K562 (cell line): ENCODE measurements around the gene NQO2. TPM values are rescaled to one million over a fixed set of nuclear protein-coding genes. Genes with fewer than 3 reads are reported as not detected.

Source experiments
- ARID2 ChIP-seq: fragments of 450-650 bp; IDR thresholded peaks from 2 replicates; pipeline ENCODE4 v1.6.1; 2017; ENCODE audit warnings: antibody characterized with exemption, mild to moderate bottlenecking
- FOXJ3 ChIP-seq: sonication (generic); formaldehyde crosslinking; IDR thresholded peaks from 2 replicates; pipeline ENCODE4 v1.4.0; 2020; ENCODE audit warnings: mild to moderate bottlenecking, missing genetic modification reagents
- FOXP1 ChIP-seq: sonication (generic); formaldehyde crosslinking; IDR thresholded peaks from 2 replicates; pipeline ENCODE4 v1.8.0; 2022; ENCODE audit warnings: mild to moderate bottlenecking, missing genetic modification reagents
- GABPA ChIP-seq: fragments of 200-800 bp; sonication (Bioruptor generic); conservative IDR thresholded peaks from 2 replicates; pipeline ENCODE4 v1.6.1; 2016; ENCODE audit warnings: low read depth, missing genetic modification characterization, missing compliant biosample characterization
- GTF2E2 ChIP-seq: fragments of 200-800 bp; sonication (Bioruptor generic); IDR thresholded peaks from 2 replicates; pipeline ENCODE4 v1.6.1; 2016; ENCODE audit warnings: missing genetic modification characterization, missing compliant biosample characterization
- HDGF ChIP-seq: fragments of 450-650 bp; IDR thresholded peaks from 2 replicates; pipeline ENCODE4 v1.6.1; 2016
- KAT2B ChIP-seq: IDR thresholded peaks from one replicate; pipeline ENCODE4 v1.6.1; 2012; ENCODE audit warnings: low read depth, mild to moderate bottlenecking, control low read depth, inconsistent platforms, low read length, moderate library complexity
- MBD2 ChIP-seq: sonication (generic); IDR thresholded peaks from 2 replicates; pipeline ENCODE4 v1.6.1; 2016; ENCODE audit warnings: low read depth, borderline replicate concordance
- MECOM ChIP-seq: fragments of 250-450 bp; sonication (Bioruptor Pico); IDR thresholded peaks from 2 replicates; pipeline ENCODE4 v1.8.0; 2022; ENCODE audit warnings: inconsistent platforms
- NR3C1 ChIP-seq: sonication (generic); formaldehyde crosslinking; IDR thresholded peaks from 2 replicates; pipeline ENCODE4 v1.8.1; 2022; ENCODE audit warnings: missing genetic modification reagents
- PCBP2 ChIP-seq: fragments of 200-400 bp; formaldehyde crosslinking; IDR thresholded peaks from 2 replicates; pipeline ENCODE4 v1.6.1; 2018; ENCODE audit warnings: low read length, low read depth, mild to moderate bottlenecking, moderate library complexity; ENCODE audit not compliant: poor library complexity, severe bottlenecking
- RBBP5 ChIP-seq: fragments of 200-600 bp; sonication (generic); IDR thresholded peaks from 2 replicates; pipeline ENCODE4 v1.6.1; 2012; ENCODE audit warnings: borderline replicate concordance, mild to moderate bottlenecking, low read length, control low read depth, inconsistent platforms; ENCODE audit not compliant: insufficient read depth, poor library complexity, severe bottlenecking
- RBM15 ChIP-seq: fragments of 200-400 bp; formaldehyde crosslinking; IDR thresholded peaks from 2 replicates; pipeline ENCODE4 v1.6.1; 2018; ENCODE audit warnings: mild to moderate bottlenecking, low read length, moderate library complexity; ENCODE audit not compliant: insufficient read depth
- RBM25 ChIP-seq: fragments of 200-400 bp; formaldehyde crosslinking; IDR thresholded peaks from 2 replicates; pipeline ENCODE4 v1.6.1; 2018; ENCODE audit warnings: low read length, low read depth, moderate library complexity; ENCODE audit not compliant: severe bottlenecking
- SP1 ChIP-seq: sonication (generic); formaldehyde crosslinking; IDR thresholded peaks from 2 replicates; pipeline ENCODE4 v1.8.1; 2022; ENCODE audit warnings: mild to moderate bottlenecking, missing genetic modification reagents
- STAG1 ChIP-seq: sonication (generic); formaldehyde crosslinking; IDR thresholded peaks from 2 replicates; pipeline ENCODE4 v1.5.0; 2020; ENCODE audit warnings: missing genetic modification reagents, borderline replicate concordance
- SUPT5H ChIP-seq: fragments of 450-650 bp; IDR thresholded peaks from 2 replicates; pipeline ENCODE4 v1.6.1; 2016
- TAF1 ChIP-seq: IDR thresholded peaks from 2 replicates; pipeline ENCODE4 v1.6.1; 2011; ENCODE audit warnings: mild to moderate bottlenecking, low read length, moderate library complexity; ENCODE audit not compliant: insufficient read depth, control insufficient read depth, severe bottlenecking; ENCODE audit errors: extremely low read depth
- TBL1XR1 ChIP-seq, 2 experiments: IDR thresholded peaks; 2 replicates each; pipeline ENCODE4 v1.6.1; 2012; ENCODE audit warnings: improper control_type of control experiment in 2 of 2, low read length in 2 of 2, mild to moderate bottlenecking in 1 of 2
- ZNF134 ChIP-seq: fragments of 250-450 bp; sonication (Bioruptor Pico); conservative IDR thresholded peaks from 2 replicates; pipeline ENCODE4 v1.4.0; 2020
- ZNF165 ChIP-seq: fragments of 250-450 bp; sonication (Bioruptor Pico); IDR thresholded peaks from 2 replicates; pipeline ENCODE4 v1.4.0; 2020; ENCODE audit warnings: borderline replicate concordance
- ZNF239 ChIP-seq: fragments of 250-450 bp; sonication (Bioruptor Pico); IDR thresholded peaks from 2 replicates; pipeline ENCODE4 v1.4.0; 2020; ENCODE audit warnings: mild to moderate bottlenecking
- ZNF830 ChIP-seq: fragments of 250-450 bp; sonication (Bioruptor Pico); IDR thresholded peaks from 2 replicates; pipeline ENCODE4 v1.5.0; 2021; ENCODE audit warnings: mild to moderate bottlenecking
- polyA plus RNA-seq, 8 experiments: library from polyadenylated mRNA; depleted of rRNA in 4 of 8; stranded (reverse) in 5 of 8; unstranded in 3 of 8; fragments of >200 nt; fragmentation: Nextera tagmentation in 2 of 8; fragmentation: Illumina TruSeq in 1 of 8; extraction: Ambion mirVana in 2 of 8; extraction: Trizol in 1 of 8; gene quantifications; 2 replicates each; pipeline versions ENCODE4 v1.2.1 to v1.2.3, GENCODE V29; 2011 to 2014; ENCODE audit warnings: inconsistent platforms in 1 of 8, missing spikeins in 1 of 8
- total RNA-seq, 7 experiments: library from RNA; depleted of rRNA in 6 of 7; stranded (reverse); fragments of >200 nt in 6 of 7; fragmentation: Illumina TruSeq in 2 of 7; extraction: Trizol in 2 of 7; gene quantifications; 2 replicates each; pipeline versions ENCODE4 v1.2.1 to v1.2.3, GENCODE V29; 2011 to 2021; ENCODE audit warnings: low replicate concordance in 1 of 7
- TF ChIP-seq, protein P1 (sequence below): IDR thresholded peaks from 2 replicates; pipeline ENCODE4 v1.6.1; 2014; ENCODE audit warnings: antibody characterized with exemption
- TF ChIP-seq, protein P2 (sequence below), 2 experiments: fragments of 450-650 bp in 1 of 2; sonication (generic) in 1 of 2; formaldehyde crosslinking in 1 of 2; IDR thresholded peaks in 1 of 2; conservative IDR thresholded peaks in 1 of 2; 2 replicates each; pipeline versions ENCODE4 v1.6.1 to v1.8.1; 2016 to 2023; ENCODE audit warnings: mild to moderate bottlenecking in 2 of 2, moderate library complexity in 2 of 2, inconsistent platforms in 1 of 2, missing genetic modification reagents in 1 of 2
- TF ChIP-seq, protein P3 (sequence below), 2 experiments: fragments of 450-650 bp in 1 of 2; sonication (generic) in 1 of 2; formaldehyde crosslinking; conservative IDR thresholded peaks; 2 replicates each; pipeline versions ENCODE4 v1.4.0 to v1.8.1; 2020 to 2022; ENCODE audit warnings: mild to moderate bottlenecking in 1 of 2, missing genetic modification reagents in 1 of 2

Gene NQO2
- total and polyA plus RNA-seq, 9 of the 15 experiments (the other 6 are each of a cell fraction or from before 2014, with no cell fraction given), result 54.6 to 214 (median 116) TPM

DNA sequence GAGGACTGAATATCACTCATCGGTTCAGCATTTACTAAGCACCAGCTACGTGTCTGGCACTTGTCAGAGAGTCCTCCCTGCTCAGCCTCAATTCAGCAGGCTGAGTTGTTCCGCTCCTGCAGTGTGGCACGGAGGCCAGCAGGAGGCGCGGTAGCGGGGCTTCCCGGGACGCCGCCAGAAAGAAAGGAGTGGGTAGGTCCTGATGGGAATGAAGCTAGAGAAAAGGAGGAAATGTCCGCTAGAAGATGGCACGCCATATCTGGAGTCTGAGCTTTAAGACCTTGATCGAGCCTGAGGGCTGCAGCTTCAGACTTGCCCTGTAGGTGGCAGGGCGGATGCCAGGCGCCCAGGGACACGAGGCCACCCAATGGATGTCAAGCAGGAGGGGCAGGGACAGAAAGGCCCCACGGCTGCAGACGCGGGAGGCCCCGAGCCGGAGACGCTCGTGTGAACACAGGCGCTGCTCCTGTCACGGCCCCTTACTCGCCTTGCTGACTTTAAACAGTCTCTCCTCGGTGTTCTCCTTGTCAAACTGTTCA lies 47.1 kb upstream of the NQO2 start (continued):
- no peak for TF ChIP-seq ZNF134 (CRISPR knock-in tag)
- TF ChIP-seq FOXP1, result peak; percentile 25; the same call in 1 of the 2 replicates
- no peak for TF ChIP-seq PCBP2
- TF ChIP-seq, protein P1, sequence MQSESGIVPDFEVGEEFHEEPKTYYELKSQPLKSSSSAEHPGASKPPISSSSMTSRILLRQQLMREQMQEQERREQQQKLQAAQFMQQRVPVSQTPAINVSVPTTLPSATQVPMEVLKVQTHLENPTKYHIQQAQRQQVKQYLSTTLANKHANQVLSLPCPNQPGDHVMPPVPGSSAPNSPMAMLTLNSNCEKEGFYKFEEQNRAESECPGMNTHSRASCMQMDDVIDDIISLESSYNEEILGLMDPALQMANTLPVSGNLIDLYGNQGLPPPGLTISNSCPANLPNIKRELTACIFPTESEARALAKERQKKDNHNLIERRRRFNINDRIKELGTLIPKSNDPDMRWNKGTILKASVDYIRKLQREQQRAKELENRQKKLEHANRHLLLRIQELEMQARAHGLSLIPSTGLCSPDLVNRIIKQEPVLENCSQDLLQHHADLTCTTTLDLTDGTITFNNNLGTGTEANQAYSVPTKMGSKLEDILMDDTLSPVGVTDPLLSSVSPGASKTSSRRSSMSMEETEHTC, result 0 out of 2 replicates have a peak, but pooled peaks have one; percentile 25
- no peak for TF ChIP-seq KAT2B
- TF ChIP-seq, protein P2, sequence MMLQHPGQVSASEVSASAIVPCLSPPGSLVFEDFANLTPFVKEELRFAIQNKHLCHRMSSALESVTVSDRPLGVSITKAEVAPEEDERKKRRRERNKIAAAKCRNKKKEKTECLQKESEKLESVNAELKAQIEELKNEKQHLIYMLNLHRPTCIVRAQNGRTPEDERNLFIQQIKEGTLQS (IDR thresholded peaks at IDR 0.05), result no peak
- TF ChIP-seq, protein P2 (CRISPR knock-in tag; conservative IDR thresholded peaks at IDR 0.05), result peak; percentile 66; the same call in 1 of the 2 replicates
- TF ChIP-seq ARID2, result peak; percentile 64; the same call in 1 of the 2 replicates
- TF ChIP-seq NR3C1 (CRISPR knock-in tag), result no peak
- TF ChIP-seq GTF2E2, result no peak
- peak; percentile 73; the same call in 1 of the 2 replicates for TF ChIP-seq SP1
- peak; percentile 2; the same call in 1 of the 2 replicates for TF ChIP-seq MECOM (CRISPR knock-in tag)
- TF ChIP-seq, protein P3, sequence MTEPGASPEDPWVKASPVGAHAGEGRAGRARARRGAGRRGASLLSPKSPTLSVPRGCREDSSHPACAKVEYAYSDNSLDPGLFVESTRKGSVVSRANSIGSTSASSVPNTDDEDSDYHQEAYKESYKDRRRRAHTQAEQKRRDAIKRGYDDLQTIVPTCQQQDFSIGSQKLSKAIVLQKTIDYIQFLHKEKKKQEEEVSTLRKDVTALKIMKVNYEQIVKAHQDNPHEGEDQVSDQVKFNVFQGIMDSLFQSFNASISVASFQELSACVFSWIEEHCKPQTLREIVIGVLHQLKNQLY (CRISPR knock-in tag; conservative IDR thresholded peaks at IDR 0.05), result no peak
- TF ChIP-seq HDGF, result no peak
- no peak for TF ChIP-seq MBD2
- TF ChIP-seq TAF1, result no peak
- no peak for TF ChIP-seq FOXJ3
- TF ChIP-seq ZNF239 (CRISPR knock-in tag), result no peak
- no peak for TF ChIP-seq RBM25
- TF ChIP-seq ZNF830 (CRISPR knock-in tag), result peak; percentile 73; the same call in 1 of the 2 replicates
- no peak for TF ChIP-seq SUPT5H
- no peak for TF ChIP-seq RBBP5
- TF ChIP-seq RBM15, result no peak
- no peak for TF ChIP-seq ZNF165 (CRISPR knock-in tag)
- TF ChIP-seq GABPA (tag), result no peak
- no peak for TF ChIP-seq STAG1
- TF ChIP-seq TBL1XR1 (IDR thresholded peaks at IDR 0.05; ENCODE audit: low read length in 2 of 2), result no peak
